Ovary (tissue), 9 donors: ENCODE measurements around the gene PSME4. TPM values are rescaled to one million over a fixed set of nuclear protein-coding genes. Genes with fewer than 3 reads are reported as not detected.
"Not testable (repeated sequence)": the region's sequence is repeated elsewhere in the genome, so short reads cannot be mapped to it uniquely, and the experiment has no call there.

ENCODE experiments used
- DNase-seq, 5 donors: peaks; one replicate each; pipeline ENCODE4 v3.0.0-alpha.2; 2019 to 2020
- H3K27ac ChIP-seq, 2 donors: fragments of 200-600 bp; one replicate each; pipeline versions ENCODE4 v1.5.1 to v1.8.0; 2019 to 2022
- H3K27me3 ChIP-seq: fragments of 200-600 bp; one replicate; pipeline ENCODE4 v1.8.0; 2022
- H3K36me3 ChIP-seq: fragments of 200-600 bp; sonication (generic); one replicate; pipeline ENCODE4 v1.5.1; 2019
- H3K4me1 ChIP-seq: one replicate; pipeline ENCODE4 v1.8.1; 2013; ENCODE audit warnings: mild to moderate bottlenecking, moderate library complexity; ENCODE audit not compliant: insufficient read depth
- H3K4me3 ChIP-seq: fragments of 200-600 bp; sonication (generic); one replicate; pipeline ENCODE4 v1.5.1; 2017
- H3K9me3 ChIP-seq, 2 donors: fragments of 200-600 bp in 1 of 2; sonication (generic) in 1 of 2; one replicate each; pipeline versions ENCODE4 v1.5.1 to v1.8.1; 2013 to 2019; ENCODE audit warnings: mild to moderate bottlenecking in 1 of 2, moderate library complexity in 1 of 2
- EP300 ChIP-seq: sonication (generic); formaldehyde crosslinking; IDR thresholded peaks from one replicate; pipeline ENCODE4 v1.6.1; 2017; ENCODE audit warnings: antibody characterized with exemption
- POLR2A ChIP-seq: fragments of 450-650 bp; IDR thresholded peaks from one replicate; pipeline ENCODE4 v1.6.1; 2017; ENCODE audit warnings: antibody characterized with exemption, mild to moderate bottlenecking, moderate library complexity
- WGBS, 3 donors: extraction: QIAGEN DNeasy Blood & Tissue Kit in 1 of 3; methylation state at CpG; one replicate each; pipeline versions ENCODE4 v1.1.5 to v1.1.7; 2013 to 2017; 5-methylcytosine and 5-hydroxymethylcytosine counted together
- intact Hi-C, 4 donors: fragments of 100-400 bp; cut with DNase I; formaldehyde crosslinking; loops; one replicate each; pipeline versions ENCODE4 v1.11.0 to v1.15.1; 2022 to 2023
- polyA plus RNA-seq, 2 donors: library from polyadenylated mRNA; stranded (reverse); fragments of 200-250 nt in 1 of 2; fragments of 350-450 nt in 1 of 2; fragmentation: Illumina TruSeq in 1 of 2; extraction: RNeasy Lipid Tissue Mini Kit (QIAGEN cat#74804) in 1 of 2; gene quantifications; one replicate each; pipeline ENCODE4 v1.2.3, GENCODE V29; 2013 to 2014
- total RNA-seq, 7 donors: library from RNA; depleted of rRNA in 2 of 7; stranded (reverse); fragments of >200 nt in 2 of 7; fragmentation: NEBNext Ultra II Directional in 3 of 7; extraction: Animal tissue kit (Norgen Biotek cat#: 25700) in 3 of 7; gene quantifications; one replicate each; pipeline versions ENCODE4 v1.1.0 to v1.2.4, GENCODE V29; 2016 to 2023
- TF ChIP-seq, protein P1 (sequence below), 3 donors: fragments of 450-650 bp in 2 of 3; fragments of 200-600 bp in 1 of 3; IDR thresholded peaks; one replicate each; pipeline versions ENCODE4 v1.5.1 to v1.8.0; 2016 to 2022; ENCODE audit warnings: antibody characterized with exemption in 3 of 3, mild to moderate bottlenecking in 1 of 3
- donor health status: DM: no; HTN: no; CAD: no; lungs with moderate emphysema.
- donor health status: DM: no; HTN: no; CAD: no.
- donor health status: Bipolar disorder and iron deficiency.
- donor health status: DM: yes; HTN: yes; CAD: no.
- donor health status: DM: no; HTN: no; CAD: no.
- donor health status: DM: yes; HTN: yes; CAD: no.

The PSME4 gene
- total and polyA plus RNA-seq, 9 donors, result 12.8 to 52.1 (median 32.3) TPM

DNA sequence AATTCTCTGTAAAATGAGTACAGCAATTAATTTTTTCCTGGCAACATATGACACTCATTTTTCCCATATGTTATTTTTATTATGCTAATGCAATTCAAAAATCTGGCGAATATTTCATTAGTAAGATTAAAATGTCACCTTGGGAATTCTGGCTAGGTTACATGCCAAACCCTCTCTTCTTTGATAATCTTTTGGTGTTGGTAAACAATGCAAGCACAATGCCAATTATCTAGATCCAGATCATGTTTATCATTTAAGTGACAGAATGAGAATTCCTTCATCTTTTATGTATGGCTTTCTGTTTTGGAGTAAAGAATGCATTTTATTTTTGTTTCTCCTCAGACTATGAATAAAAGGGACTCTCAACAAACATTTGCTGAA, 144.8 kb downstream of the PSME4 start:
- TF ChIP-seq EP300 (no peak), POLR2A (no peak)
- TF ChIP-seq, protein P1, sequence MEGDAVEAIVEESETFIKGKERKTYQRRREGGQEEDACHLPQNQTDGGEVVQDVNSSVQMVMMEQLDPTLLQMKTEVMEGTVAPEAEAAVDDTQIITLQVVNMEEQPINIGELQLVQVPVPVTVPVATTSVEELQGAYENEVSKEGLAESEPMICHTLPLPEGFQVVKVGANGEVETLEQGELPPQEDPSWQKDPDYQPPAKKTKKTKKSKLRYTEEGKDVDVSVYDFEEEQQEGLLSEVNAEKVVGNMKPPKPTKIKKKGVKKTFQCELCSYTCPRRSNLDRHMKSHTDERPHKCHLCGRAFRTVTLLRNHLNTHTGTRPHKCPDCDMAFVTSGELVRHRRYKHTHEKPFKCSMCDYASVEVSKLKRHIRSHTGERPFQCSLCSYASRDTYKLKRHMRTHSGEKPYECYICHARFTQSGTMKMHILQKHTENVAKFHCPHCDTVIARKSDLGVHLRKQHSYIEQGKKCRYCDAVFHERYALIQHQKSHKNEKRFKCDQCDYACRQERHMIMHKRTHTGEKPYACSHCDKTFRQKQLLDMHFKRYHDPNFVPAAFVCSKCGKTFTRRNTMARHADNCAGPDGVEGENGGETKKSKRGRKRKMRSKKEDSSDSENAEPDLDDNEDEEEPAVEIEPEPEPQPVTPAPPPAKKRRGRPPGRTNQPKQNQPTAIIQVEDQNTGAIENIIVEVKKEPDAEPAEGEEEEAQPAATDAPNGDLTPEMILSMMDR (IDR thresholded peaks at IDR 0.05), result no peak
- H3K27ac ChIP-seq, result no peak overlapping the region
- no peak for DNase-seq
- peaks cover 6% of the 10 kb centered on the region for H3K4me1 ChIP-seq
- WGBS, 3 donors, result 45 to 50% (median 49%) methylated on average over 1 of the region's 1 CpG
- H3K4me3 ChIP-seq, result no peak overlapping the region
- H3K36me3 ChIP-seq, result no peaks in the 10 kb centered on the region
- no peaks in the 10 kb centered on the region for H3K9me3 ChIP-seq
- intact Hi-C loops, result no loop called here
- H3K27me3 ChIP-seq, result no peaks in the 10 kb centered on the region

DNA sequence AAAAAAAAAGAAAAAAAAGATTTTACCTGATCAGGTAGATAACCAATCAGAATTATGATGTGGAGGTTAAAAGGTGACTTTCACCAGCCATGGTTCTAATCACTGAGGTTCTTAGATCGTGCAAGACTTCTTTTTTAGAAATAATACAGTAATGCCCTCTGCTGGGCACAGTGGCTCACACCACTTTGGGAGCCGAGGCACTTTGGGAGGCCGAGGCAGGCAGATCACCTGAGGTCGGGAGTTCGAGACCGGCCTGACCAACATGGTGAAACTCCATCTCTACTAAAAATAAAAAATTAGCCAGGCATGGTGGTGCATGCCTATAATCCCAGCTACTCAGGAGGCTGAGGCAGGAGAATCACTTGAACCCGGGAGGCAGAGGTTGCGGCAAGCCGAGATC, 147.2 kb downstream of the PSME4 start:
- H3K27me3 ChIP-seq, H3K4me3 ChIP-seq, H3K36me3 ChIP-seq, H3K4me1 ChIP-seq, intact Hi-C loops, DNase-seq, H3K9me3 ChIP-seq, H3K27ac ChIP-seq: not testable (repeated sequence)
- 89 to 92% (median 91%) methylated on average over 9 of the region's 9 CpGs for WGBS, 3 donors

DNA sequence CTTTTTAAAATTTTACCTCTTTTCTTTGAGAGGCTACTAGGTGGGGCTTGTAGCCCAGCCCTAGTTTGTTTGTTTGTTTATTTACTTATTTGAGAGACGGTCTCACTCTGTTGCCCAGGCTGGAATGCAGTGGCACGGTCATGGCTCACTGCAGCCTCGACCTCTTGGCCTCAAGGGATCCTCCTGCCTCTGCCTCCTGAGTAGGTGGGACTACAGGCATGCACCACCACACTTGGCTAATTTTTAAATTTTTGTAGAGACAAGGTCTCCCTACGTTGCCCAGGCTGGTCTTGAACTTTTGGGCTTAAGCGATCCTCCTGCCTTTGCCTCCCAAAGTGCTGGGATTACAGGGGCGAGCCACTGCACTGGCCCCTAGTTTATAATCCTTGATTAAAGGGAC, 149.0 kb downstream of the PSME4 start:
- Histone ChIP-seq H3K27ac (no peak overlapping the region), H3K36me3 (no peaks in the 10 kb centered on the region), H3K27me3 (no peaks in the 10 kb centered on the region), H3K4me1 (peaks cover under 1% of the 10 kb centered on the region), H3K9me3 (no peaks in the 10 kb centered on the region), H3K4me3 (no peak overlapping the region)
- TF ChIP-seq, protein P1 (IDR thresholded peaks at IDR 0.05), result no peak
- no peak for TF ChIP-seq EP300
- TF ChIP-seq POLR2A, result no peak
- no peak for DNase-seq
- WGBS, 3 donors, result 82 to 89% (median 88%) methylated on average over 6 of the region's 6 CpGs
- intact Hi-C loops, result no loop called here

DNA sequence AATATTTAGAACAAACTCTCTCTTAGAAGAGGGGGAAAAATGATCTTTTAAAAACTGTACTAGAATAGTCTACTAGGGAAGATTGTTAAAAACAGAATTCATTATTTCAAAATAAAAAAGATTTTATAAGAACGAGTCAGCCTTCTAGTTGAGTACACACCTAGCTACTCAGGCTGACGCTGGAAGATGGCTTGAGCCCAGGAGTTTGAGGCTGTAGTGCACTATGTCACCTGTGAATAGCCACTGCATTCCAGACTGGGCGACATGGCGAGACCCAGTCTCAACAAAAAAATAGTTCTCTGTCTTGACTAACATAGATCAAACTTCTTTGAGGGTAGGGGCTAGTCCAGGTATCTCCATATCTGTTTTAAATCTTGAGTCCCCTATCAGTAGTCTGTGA, 150.1 kb downstream of the PSME4 start:
- no peak for DNase-seq
- TF ChIP-seq POLR2A, result no peak
- TF ChIP-seq EP300, result no peak
- TF ChIP-seq, protein P1 (IDR thresholded peaks at IDR 0.05), result no peak
- Histone ChIP-seq H3K9me3 (no peaks in the 10 kb centered on the region), H3K4me3 (no peak overlapping the region), H3K27me3 (no peaks in the 10 kb centered on the region), H3K36me3 (no peaks in the 10 kb centered on the region), H3K27ac (no peak overlapping the region), H3K4me1 (no peaks in the 10 kb centered on the region)
- 85 to 89% (median 87%) methylated on average over 4 of the region's 4 CpGs for WGBS, 3 donors
- intact Hi-C loops, result no loop called here

DNA sequence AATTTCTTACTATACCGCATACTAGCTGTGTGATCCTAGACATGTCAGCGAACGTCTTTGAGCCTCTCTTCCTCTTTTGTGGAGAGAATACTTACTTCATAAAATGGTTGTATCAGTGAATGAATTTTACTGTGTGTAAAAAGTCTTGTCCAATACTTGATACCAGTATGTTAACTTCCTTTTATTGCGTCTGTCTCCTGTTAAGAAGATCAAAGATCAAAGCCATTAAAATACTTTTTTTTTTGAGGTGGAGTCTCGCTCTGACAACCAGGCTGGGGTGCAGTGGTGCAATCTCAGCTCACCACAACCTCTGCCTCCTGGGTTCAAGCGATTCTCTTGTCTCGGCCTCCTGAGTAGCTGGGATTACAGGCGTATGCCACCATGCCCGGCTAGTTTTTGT, 150.7 kb downstream of the PSME4 start:
- DNase-seq, result no peak
- no peaks in the 10 kb centered on the region for H3K36me3 ChIP-seq
- intact Hi-C loops, result no loop called here
- H3K27ac ChIP-seq, result no peak overlapping the region
- TF ChIP-seq, protein P1 (IDR thresholded peaks at IDR 0.05), result no peak
- TF ChIP-seq POLR2A (no peak), EP300 (no peak)
- H3K4me3 ChIP-seq, result no peak overlapping the region
- H3K4me1 ChIP-seq, result no peaks in the 10 kb centered on the region
- 90% methylated on average over 9 of the region's 9 CpGs for WGBS, 3 donors
- H3K9me3 ChIP-seq, result no peaks in the 10 kb centered on the region
- no peaks in the 10 kb centered on the region for H3K27me3 ChIP-seq
